ENCODE results near the gene FLT4.

DNA sequence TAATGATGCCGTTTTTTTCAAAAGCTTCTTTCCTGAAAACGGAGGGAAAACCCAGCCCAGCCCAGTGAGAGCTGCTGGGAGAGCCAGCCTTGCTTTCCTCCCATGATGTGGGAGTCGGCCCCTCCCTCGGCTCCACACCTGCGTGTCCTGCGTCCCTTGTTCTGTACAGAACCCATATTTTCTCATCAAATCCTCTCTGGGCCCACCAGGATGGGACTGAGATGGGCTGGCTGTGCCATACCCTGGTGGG, 8.9 kb downstream of the FLT4 start:
- TF ChIP-seq RAD21 (conservative IDR thresholded peaks at IDR 0.05) (no peak), EZH2 (IDR thresholded peaks at IDR 0.05; ENCODE audit: borderline replicate concordance, insufficient read depth, low read length, poor library complexity, severe bottlenecking) (no peak), POLR2AphosphoS5 (IDR thresholded peaks at IDR 0.05) (no peak)
- TF ChIP-seq, protein P1, sequence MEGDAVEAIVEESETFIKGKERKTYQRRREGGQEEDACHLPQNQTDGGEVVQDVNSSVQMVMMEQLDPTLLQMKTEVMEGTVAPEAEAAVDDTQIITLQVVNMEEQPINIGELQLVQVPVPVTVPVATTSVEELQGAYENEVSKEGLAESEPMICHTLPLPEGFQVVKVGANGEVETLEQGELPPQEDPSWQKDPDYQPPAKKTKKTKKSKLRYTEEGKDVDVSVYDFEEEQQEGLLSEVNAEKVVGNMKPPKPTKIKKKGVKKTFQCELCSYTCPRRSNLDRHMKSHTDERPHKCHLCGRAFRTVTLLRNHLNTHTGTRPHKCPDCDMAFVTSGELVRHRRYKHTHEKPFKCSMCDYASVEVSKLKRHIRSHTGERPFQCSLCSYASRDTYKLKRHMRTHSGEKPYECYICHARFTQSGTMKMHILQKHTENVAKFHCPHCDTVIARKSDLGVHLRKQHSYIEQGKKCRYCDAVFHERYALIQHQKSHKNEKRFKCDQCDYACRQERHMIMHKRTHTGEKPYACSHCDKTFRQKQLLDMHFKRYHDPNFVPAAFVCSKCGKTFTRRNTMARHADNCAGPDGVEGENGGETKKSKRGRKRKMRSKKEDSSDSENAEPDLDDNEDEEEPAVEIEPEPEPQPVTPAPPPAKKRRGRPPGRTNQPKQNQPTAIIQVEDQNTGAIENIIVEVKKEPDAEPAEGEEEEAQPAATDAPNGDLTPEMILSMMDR (IDR thresholded peaks at IDR 0.05; ENCODE audit: poor library complexity, severe bottlenecking) = no peak
- TF ChIP-seq, protein P2, sequence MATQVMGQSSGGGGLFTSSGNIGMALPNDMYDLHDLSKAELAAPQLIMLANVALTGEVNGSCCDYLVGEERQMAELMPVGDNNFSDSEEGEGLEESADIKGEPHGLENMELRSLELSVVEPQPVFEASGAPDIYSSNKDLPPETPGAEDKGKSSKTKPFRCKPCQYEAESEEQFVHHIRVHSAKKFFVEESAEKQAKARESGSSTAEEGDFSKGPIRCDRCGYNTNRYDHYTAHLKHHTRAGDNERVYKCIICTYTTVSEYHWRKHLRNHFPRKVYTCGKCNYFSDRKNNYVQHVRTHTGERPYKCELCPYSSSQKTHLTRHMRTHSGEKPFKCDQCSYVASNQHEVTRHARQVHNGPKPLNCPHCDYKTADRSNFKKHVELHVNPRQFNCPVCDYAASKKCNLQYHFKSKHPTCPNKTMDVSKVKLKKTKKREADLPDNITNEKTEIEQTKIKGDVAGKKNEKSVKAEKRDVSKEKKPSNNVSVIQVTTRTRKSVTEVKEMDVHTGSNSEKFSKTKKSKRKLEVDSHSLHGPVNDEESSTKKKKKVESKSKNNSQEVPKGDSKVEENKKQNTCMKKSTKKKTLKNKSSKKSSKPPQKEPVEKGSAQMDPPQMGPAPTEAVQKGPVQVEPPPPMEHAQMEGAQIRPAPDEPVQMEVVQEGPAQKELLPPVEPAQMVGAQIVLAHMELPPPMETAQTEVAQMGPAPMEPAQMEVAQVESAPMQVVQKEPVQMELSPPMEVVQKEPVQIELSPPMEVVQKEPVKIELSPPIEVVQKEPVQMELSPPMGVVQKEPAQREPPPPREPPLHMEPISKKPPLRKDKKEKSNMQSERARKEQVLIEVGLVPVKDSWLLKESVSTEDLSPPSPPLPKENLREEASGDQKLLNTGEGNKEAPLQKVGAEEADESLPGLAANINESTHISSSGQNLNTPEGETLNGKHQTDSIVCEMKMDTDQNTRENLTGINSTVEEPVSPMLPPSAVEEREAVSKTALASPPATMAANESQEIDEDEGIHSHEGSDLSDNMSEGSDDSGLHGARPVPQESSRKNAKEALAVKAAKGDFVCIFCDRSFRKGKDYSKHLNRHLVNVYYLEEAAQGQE (IDR thresholded peaks at IDR 0.05; ENCODE audit: borderline replicate concordance) = no peak
